ENCODE results near the gene GPS1.

The GPS1 gene

DNA sequence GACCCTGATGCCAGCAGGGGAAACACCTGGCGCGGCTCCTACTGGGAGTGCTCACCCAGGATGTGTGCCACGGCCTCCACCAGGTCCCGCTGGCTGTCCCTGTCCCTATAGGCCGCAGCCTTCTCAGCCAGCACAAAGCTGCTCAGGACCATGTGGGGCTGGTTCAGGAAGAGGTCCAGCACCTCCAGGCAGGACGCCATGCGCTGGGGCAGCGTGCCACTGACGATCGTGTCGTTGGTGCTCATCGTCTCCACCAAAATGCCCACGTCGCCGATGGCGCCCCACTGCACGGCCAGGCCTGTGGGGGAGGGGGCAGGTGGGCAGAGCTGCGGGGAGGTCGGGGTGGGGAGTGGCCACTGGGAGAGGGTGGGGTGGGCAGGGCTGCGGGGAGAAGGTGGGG lies 29.8 kb downstream of the GPS1 start:
- no peak for DNase-seq

DNA sequence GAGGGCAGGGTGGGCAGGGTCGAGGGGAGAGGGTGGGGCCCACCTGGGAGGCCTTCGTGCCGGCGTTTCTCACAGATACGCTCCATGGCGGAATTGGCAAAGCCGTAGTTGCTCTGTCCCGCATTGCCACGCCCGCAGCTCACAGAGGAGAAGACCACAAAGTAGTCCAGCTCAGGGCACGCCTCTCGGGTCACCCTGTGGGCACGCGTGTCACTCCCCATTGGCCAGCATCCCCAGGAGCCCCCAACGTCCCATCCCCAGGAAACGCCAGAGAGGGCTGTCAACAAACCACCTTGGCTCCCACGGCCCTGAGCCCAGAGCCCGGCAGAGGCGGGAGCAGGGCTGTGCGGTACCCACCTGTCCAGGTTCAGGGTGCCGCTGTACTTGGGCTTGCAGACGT lies 30.3 kb downstream of the GPS1 start:
- no peak for DNase-seq

DNA sequence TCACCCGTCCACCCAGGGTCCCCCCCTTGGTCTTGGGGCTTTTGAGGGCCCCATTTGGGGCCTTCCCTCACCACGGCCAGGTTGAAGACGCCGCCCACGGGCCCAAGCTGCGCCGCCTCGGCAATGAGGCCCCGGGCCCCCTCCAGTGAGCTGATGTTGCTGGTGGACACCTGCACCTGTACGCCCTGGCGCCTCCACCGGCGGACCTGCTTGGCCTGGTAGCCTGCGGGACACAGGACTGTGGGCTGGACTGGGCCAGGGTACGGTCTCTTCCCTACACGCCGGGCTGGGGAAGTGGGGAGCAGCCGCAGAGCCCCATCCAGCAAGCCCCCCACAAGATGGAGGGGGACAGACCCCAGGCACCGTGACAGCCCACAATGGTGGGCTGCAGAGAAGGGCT lies 30.8 kb downstream of the GPS1 start:
- no peak for DNase-seq

DNA sequence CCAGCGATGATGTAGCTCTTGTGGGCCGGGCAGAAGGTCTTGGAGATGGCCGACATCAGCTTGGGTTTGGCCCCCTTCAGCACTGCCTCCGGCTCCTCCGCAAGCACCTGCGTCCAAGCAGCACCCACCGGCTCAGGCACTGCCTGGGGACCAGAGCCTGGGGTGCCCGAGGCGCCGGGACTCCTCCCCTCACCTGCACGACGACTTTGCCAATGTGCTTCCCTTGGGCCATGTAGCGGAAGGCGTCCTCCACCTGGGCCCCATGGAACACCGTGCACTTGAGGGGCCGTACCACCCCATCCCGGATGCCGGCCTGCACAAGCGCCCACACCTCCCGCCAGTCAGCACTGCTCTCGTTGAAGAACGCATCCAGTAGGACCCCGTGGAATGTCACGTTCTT lies 31.3 kb downstream of the GPS1 start:
- DNase-seq = no peak

DNA sequence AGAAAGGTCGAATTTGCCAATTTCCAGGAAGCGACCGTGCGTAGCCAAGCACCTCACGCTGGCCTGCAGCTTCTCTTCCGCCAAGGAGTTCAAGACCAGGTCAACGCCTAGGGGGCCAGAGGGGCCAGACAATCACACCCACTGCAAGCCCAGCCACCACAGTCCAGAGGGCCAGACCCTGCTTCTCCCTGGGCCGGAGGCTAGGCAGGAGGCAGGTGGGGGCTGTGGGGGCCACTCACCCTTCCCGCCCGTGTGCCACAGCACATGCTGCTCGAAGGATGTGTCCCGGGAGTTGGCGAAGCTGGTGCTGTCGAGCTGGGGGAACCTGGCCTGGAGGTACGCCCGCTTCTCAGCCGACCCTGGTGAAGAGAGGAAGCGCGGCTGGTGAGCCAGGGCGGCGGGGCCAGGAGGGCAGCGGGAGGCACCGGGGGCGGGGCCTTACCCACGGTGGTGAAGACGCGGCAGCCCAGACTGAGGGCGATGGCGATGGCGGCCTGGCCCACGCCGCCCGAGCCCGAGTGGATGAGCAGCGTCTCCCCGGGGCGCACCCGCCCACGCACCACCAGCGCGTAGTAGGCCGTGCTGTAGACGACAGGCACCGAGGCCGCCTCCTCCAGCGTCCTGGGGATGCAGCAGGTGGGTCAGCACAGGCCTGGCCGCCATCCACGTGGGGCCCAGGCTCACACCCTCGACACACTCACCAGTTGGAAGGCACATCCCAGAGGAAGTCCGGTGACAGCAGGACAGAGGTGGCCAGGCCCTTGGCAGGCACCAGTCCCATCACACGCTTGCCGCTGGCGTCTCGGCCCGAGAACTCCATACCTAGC lies 32.0 kb downstream of the GPS1 start:
- DNase-seq = no peak

DNA sequence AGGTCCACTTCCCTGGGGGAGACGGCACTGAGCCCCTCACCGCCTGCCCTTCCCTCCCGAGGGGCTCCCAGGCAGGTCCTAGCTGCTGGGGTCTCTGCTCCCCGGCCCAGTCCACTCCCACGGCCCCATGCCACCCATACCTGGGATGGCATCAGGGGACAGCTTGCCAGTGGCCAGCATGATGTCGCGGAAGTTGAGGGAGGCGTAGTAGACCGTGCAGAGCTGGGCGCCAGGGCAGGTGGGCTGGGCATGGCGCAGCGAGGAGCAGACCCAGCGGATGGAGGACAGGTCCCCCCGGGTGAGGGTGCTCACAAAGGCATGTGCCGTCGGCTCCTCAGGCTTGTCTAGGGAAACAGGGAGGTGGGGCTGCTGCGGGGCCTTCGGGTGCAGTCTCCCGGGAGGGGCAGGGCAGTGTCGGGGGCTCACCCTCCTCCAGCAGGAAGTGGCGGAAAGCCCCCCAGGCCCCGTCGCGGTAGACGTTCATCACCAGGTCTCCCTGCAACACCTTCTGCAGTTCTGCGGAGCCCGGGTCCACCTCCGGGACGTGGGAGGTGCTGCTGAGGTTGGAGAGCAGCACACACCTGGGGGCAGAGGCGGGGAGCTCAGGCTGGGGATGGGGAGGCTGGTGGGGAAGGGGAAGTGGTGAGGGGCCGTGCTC lies 32.8 kb downstream of the GPS1 start:
- no peak for DNase-seq

DNA sequence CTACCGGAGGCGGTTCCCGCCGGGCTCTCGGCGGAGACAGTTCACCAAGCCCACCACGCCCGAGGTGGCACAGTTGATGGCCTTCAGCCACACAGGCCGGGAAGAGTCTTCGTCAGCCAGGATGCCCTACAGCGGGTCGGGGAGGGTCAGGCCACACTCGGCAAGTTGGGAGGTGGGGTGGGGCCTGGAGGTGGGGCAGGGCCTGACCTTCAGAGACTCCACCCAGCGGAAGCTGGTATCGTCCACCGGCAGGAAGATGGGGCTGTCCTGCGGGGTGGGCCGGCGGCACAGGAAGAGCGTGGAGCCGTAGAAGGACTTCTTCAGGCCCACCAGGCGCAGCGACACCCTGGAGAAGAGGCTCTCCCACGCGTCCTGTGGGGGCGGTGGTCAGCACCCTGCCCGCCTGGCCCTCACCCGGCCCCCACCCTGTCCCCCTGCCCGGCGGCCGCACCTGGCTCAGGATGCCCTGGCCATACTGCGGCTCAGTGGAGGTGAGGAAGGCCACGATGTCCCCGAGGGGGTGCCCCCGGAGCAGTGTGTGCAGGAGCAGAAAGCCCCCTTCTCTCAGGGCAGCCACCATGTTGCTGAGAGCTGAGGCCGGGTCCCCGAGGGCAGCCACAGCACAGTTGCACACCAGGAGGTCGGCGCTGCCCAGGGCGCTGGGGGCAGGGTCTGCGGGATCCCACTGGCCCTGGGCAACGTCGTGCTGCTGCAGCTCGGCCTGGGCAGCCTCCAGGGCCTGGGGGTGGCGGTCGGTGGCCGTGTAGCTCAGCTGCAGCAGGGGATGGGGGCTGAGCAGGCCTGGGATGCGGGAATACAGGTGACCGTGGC lies 33.5 kb downstream of the GPS1 start:
- DNase-seq = no peak

DNA sequence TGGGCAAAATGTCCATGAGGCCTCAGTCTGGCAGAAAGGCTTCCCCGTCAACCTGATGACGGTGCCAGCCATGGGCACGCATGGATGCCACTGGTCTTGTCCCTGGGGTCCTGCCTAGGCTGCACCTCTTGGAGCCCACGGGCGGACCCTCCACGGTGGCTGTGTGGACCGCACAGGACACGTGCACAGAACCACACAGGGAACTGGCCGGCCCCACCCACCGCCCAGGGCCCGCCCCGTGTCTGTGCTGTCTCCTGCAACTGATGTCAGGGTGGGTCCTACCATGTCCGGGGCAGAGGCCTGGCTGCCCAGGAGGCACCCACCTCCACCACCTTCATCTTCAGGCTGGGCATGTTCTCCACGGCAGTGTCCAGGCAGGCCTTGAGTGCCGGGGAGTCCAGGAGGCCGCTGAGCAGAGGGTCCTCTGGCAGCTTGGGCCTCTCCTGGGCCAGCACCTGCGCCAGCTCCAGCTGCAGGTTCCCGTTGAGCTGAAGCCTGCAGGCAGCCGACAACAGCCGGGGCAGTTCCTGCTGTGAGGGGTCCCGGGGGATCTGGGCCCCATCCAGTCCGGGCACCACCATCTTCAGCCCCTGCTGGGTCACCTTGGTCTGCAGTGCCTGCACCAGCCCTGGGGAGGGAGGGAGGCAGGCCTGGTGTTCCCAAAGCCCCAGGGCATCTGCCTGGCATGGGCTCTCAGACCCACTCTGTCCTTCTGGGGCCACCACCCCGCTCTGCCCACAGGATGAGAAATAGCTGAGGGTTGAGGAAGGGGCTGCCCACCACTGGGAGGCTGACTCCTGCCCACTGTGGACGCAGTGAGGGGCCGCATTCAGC lies 34.5 kb downstream of the GPS1 start:
- no peak for DNase-seq

DNA sequence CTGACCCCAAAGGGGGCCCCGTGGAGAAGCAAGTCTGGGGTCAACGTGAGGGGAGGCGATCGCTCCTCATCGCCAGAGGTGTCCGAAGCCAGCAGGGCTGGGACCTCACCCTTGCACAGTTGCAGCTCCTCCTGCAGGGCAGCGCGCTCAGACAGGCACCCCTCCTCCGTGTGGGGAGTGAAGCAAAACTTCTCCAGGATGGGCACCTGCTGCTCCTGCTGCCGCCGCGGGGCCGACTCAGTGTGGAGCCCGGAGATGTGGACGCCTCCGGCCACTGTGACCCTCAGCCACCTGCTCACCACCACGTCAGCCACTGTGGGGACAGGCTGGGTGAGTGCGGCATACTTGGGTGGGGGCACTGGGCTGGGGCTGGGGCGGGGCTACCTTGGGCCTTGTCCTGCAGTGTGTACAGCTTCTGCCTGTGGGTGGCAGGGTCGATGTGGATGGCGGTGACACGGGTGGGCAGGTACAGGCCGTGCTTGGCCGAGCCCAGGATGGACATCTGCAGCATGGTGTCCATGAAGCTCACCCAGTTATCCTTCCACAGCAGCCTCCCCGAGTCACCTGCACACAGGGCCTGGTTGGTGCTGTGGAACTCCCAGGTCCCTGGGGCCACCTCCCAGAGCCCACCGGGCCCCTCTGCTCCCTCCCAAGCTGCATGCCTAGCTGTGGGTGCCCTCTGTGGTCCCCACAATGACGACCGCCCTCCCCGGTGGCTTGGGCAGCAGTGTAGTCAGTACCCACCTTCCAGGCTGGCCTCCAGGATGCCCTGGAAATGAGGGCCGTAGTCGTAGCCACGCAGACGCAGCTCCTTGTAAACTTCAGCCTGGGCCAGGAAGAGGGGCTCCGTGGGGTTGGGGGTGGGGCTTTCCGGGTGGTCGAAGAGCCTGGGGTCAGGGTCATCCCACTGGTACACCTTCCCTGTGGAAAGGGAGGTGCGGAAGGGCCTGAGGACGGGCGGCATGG lies 35.5 kb downstream of the GPS1 start:
- no peak for DNase-seq

DNA sequence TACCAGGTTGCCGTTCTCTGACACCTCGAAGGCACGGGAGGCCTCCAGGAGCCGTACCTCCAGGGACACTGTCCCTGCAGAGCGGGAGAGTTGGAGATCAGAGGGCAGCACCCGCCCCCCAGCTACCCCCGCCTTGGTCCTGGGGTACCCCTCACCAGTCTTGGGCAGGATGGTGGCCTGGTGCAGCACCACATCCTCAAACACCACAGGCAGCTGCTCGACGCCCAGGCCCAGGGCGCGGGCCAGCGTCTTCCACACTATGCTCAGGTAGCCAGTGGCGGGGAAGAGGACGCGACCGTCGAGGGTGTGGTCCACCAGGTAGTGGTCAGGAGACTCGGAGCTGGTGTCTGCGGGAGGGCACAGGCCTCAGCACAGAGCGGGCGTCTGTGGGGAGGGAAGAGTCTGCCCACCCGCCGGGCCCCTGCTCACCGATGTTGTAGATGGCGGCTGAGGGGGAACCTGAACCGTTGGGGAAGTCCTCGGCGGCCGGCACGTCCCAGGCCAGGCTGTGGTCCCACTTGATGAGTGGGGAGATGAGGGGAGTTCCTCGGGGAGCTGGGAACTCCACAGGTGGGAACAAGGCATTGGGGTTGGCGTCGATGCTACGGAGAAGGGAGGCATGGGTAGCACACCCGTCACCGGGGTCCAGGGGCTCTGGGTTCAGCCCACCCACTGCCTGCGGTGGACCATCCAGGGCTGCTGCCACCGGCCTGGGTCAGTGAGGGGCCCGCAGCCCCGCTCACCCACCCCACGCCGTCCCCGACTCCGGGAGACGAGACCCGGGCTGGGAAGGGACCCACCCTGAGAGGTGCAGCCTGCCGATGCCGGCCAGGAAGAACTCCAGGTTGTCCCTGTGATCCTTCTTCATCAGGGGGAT lies 36.5 kb downstream of the GPS1 start:
- DNase-seq = no peak

DNA sequence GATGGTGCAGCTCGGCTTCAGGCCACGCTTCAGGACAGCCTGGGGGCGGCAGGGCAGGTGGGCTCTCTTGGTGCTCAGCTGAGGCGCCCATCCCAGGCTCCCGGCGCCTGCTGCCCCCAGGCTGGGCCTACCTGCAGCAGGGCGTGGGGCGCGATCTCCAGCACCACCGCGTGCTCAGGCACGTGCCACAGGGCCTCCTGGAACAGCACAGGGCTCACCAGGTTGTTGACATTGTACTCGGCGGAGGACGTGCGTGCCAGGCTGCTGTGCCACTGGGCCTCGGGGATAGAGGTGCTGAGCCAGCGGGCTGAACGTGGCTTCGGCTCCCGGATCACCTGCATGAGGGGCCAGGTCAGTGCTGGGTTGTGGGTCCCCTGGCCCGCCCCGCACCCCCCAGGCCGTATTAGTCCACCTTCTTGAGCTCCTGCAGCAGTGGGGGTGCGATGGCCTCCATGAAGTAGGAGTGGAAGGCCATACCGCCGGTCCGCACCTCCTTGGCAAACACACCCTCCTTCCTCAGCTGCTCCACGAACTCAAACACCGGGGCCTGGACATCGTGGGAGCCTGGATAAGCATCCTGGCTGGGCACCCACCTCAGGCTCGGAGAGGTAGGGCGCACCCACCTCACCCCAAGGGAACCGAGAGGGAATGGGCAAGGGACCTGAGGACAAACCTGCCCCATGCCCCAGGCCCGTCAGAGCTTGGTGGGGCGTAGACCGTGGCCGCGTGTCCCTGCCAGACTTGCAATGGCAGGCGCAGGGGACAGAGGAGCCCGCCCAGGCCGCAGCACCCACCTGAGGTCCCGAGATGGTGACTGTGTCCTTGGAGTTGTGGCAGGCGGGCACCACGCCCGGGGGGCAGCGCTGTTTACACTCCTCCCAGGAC lies 37.4 kb downstream of the GPS1 start:
- DNase-seq = no peak

DNA sequence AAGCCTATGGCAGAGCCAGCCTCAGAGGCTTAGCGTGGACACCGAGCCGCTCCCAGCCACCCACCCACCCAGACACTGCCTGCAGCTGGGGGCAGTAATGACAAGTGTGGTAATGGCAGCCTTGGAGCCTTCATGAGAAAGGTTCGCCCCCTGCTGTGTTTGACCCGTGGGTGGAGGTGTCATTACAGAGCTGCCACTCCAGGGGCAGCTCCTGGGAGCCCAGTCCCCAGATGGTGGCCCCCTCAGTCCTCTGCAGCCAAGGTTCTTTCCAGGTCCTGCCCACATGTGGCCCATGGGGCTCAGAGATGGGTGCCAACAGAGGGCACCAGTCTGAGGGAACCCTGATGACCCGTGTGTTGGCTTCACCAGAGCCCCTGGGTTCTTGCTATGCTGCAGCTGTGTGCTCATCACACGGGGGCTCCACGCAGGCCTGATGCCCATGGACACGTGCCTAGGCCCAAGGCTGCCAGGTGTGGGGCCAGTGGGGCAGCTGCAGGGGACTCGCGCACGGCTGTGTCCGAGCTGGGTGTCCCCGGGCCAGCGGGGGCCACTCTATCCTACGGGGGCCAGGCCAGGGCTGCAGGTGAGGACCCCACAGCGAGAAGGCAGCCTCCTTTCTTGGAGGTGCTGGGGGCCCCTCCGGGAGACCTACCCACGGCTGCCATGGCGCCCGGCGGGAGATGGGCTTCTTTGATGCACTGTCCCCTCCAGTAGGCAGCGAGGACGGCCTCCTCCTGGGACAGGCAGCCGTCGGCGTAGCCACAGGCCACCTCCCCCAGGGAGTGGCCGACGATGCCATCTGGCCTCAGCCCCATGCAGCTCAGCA lies 38.2 kb downstream of the GPS1 start:
- no peak for DNase-seq

DNA sequence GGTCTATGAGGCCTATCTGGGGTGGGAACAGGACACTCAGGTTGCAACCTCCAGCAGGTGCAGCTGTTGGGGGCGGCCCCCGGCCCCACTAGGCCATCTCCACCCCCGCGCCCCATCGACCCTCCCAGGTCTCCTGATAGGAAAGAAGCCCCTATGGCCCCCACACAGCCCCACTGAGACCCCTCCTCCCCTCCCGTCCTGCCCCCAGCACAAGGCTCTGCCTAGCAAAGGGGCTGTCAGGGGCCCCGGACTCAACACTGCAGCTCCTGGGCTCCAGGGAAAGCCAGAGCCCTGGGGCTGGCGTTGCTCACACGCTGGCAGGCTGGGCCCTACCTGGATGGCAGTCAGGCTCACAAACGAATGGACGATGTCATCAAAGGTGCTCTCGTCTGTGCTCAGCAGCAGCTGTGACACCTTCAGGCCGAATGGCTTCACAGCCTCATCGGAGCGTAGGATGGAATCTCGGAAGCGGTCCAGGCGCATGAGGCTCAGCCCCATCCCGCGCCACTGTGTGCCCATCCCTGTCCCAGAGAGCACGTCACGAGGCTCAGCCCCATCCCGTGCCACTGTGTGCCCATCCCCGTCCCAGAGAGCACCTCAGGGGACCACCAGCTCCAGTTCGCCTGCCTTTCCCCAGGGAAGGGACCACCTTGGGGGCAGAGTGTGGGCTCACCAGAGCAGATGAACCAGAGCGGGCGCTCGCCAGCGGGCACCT lies 39.0 kb downstream of the GPS1 start:
- DNase-seq = no peak

DNA sequence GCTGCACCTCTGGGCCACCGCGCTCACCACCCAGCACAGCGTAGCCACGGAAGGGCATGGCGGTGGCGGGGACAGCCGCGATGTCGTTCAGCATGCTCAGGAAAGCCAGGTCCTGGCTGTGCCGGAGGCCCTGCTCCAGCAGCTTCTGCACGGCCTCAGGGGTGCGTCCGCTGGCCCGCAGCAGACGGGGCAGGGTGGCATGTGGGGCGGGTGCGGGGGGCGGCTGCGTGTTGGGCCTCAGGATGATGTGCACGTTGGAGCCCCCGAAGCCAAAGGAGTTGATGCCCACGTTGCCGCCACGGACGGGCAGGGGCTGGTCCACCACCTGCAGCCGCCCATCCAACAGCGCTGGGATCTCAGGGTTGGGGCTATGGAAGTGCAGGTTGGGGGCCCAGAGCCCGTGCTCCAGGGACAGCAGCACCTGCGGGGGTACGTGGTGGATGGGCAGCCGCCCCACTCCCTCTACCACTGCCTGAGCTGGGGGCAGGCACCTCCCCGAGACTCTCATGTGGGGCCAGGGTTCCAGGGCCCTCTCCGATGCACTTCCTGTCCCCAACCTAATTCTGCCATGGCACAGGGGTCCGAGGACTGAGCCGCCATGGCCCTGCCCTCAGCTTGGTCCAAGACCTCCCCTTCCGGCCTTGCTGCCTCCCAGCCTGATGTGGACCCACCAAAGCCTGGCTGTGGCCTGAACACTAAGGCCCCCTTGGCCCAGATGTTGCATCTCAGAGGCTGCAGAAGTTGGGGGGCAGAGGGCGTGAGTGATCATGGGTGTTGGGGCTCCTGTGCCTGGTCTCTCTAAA lies 39.8 kb downstream of the GPS1 start:
- no peak for DNase-seq

DNA sequence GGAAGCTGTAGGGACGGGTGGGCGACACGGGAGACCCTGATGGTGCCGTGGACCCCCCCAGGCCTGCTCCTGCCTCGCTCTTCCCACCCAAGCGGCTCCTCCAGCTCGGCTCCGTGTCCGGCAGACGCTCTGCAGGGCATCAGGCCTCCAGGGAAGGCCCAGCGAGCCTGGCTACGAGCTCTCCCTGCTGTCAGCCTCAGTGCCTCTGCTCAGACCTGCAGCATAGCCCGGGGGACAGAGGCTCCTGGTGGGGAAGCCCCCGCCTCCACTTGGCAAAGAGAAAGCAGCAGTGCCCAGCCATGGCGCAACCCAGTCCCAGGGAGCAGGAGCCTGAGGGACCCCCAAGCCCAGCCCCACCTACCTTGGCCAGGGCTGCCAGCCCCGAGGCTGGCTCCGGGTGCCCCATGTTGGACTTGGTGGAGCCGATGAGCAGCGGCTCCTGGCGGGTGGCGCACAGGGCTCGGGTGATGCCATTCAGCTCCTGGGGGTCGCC lies 40.4 kb downstream of the GPS1 start:
- DNase-seq = no peak

DNA sequence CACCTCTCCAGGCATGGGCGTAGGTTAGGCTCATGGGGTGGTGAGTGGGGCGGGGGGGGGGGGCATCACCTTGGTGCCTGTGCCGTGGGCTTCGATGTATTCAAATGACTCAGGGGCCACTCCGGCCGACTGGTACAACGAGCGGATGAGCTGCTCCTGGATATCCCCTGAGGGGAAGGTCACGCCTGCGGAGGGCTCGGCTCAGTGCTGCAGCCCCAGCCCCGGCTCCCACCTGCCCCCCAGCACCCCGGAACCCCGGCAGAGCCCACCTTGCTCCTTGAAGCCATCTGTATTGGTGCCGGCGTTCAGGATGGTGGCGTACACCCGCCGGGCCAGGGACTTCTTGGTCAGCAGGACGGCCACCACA lies 40.9 kb downstream of the GPS1 start:
- no peak for DNase-seq

Measured in NCI-H1048 (cell line).